Measurements from ENCODE around the gene ZNF860. TPM values are rescaled to one million over a fixed set of nuclear protein-coding genes. Genes with fewer than 3 reads are reported as not detected.

Gene ZNF860
- total and polyA plus RNA-seq, 2 donors (not counting 3 experiments of a cell fraction or from before 2014, with no cell fraction given), result 0.19 to 0.73 TPM

- CTCF ChIA-PET, result no interaction called here
- POLR2A ChIA-PET, result no interaction called here
- Histone ChIP-seq H4K20me1 (replicated peaks; ENCODE audit: control insufficient read depth, extremely low read depth, insufficient read depth, low read length) (no peaks in the 10 kb centered on the region), H3K4me2 (ENCODE audit: insufficient read depth, low read length) (no peak overlapping the region), H3K9me3 (replicated peaks; ENCODE audit: control insufficient read depth, insufficient read depth, low read length) (no peaks in the 10 kb centered on the region), H3K79me2 (ENCODE audit: control insufficient read depth, insufficient read depth, low read length) (no peaks in the 10 kb centered on the region), H3K27ac (ENCODE audit: insufficient read depth, low read depth, low read length) (no peak overlapping the region), H3K4me3 (replicated peaks in 1 of 3; ENCODE audit: insufficient read depth in 1 of 3, low read depth in 1 of 3, low read length in 3 of 3) (no peak overlapping the region), H3K36me3 (ENCODE audit: control insufficient read depth in 2 of 2, extremely low read depth in 1 of 2, insufficient read depth in 2 of 2, low read length in 2 of 2) (no peaks in the 10 kb centered on the region), H2AFZ (ENCODE audit: low read depth, low read length) (no peak overlapping the region), H3K9ac (replicated peaks; ENCODE audit: extremely low read depth, insufficient read depth, low read length) (no peak overlapping the region), H3K27me3 (ENCODE audit: control insufficient read depth in 2 of 2, insufficient read depth in 2 of 2, low read length in 2 of 2) (peaks cover 4 to 14% of the 10 kb centered on the region in 2 experiments), H3K9me1 (replicated peaks; ENCODE audit: control insufficient read depth, extremely low read depth, insufficient read depth, low read length) (no peaks in the 10 kb centered on the region), H3K4me1 (ENCODE audit: control insufficient read depth, extremely low read depth, insufficient read depth, low read length) (no peaks in the 10 kb centered on the region)
- intact Hi-C loops (cut with micrococcal nuclease) (no loop called here), dilution Hi-C loops (cut with MboI; ENCODE audit: extremely low pct_ligation_motif_present, low sequenced_read_pairs) (no loop called here)
- BruUV-seq (replicated peaks), result no TSS peak
- FAIRE-seq (peak; percentile 24), DNase-seq (ENCODE audit: low read depth, low spot score) (no peak)
- TF ChIP-seq GATA2 (IDR thresholded peaks at IDR 0.05; ENCODE audit: insufficient read depth, insufficient read length, low read depth, low read length) (no peak), FOS (IDR thresholded peaks at IDR 0.05; ENCODE audit: borderline replicate concordance, insufficient read depth, low read length) (no peak), POLR2A (IDR thresholded peaks at IDR 0.05; ENCODE audit: low read depth, low read length) (no peak), MYC (IDR thresholded peaks at IDR 0.05; ENCODE audit: low read depth, low read length) (no peak), JUN (IDR thresholded peaks at IDR 0.05; ENCODE audit: borderline replicate concordance, insufficient read depth, insufficient read length, low read depth) (no peak), CTCF (IDR thresholded peaks at IDR 0.05; ENCODE audit: extremely low read depth in 1 of 2, insufficient read depth in 1 of 2, low read depth in 1 of 2, low read length in 2 of 2) (no peak), MAX (IDR thresholded peaks at IDR 0.05; ENCODE audit: insufficient read depth, insufficient read length) (no peak), EZH2 (IDR thresholded peaks at IDR 0.05; ENCODE audit: borderline replicate concordance, low read depth, low read length, severe bottlenecking) (no peak), POLR2AphosphoS5 (IDR thresholded peaks at IDR 0.05; ENCODE audit: insufficient read depth, low read depth, low read length) (no peak)
These were observed 22.7 kb downstream of the ZNF860 start for GRCh38 chr3:32004113-32004765.

All from endothelial cell of umbilical vein (primary cell).